ENCODE results near the gene ARIH2. TPM values are rescaled to one million over a fixed set of nuclear protein-coding genes. Genes with fewer than 3 reads are reported as not detected.

Gene ARIH2
- 88.1 TPM for total RNA-seq
- long read RNA-seq, full-length matches to known transcripts = 50 of 161 reads
- long read RNA-seq, partial matches to known transcripts = 29 of 161 reads
- long read RNA-seq, other reads (novel, unspliced or antisense) = 82 of 161 reads

- intact Hi-C loops (cut with DNase I) = no loop called here
- DNase-seq = peak; percentile 97
- Histone ChIP-seq H3K27me3 (no peaks in the 10 kb centered on the region), H3K4me1 (peaks cover 17% of the 10 kb centered on the region), H3K27ac (peak within 1 kb of the TSS; percentile 96), H3K36me3 (peaks cover 20% of the 10 kb centered on the region), H3K9me3 (no peaks in the 10 kb centered on the region), H3K4me3 (peak within 1 kb of the TSS; percentile 95)
- TF ChIP-seq, protein P1, sequence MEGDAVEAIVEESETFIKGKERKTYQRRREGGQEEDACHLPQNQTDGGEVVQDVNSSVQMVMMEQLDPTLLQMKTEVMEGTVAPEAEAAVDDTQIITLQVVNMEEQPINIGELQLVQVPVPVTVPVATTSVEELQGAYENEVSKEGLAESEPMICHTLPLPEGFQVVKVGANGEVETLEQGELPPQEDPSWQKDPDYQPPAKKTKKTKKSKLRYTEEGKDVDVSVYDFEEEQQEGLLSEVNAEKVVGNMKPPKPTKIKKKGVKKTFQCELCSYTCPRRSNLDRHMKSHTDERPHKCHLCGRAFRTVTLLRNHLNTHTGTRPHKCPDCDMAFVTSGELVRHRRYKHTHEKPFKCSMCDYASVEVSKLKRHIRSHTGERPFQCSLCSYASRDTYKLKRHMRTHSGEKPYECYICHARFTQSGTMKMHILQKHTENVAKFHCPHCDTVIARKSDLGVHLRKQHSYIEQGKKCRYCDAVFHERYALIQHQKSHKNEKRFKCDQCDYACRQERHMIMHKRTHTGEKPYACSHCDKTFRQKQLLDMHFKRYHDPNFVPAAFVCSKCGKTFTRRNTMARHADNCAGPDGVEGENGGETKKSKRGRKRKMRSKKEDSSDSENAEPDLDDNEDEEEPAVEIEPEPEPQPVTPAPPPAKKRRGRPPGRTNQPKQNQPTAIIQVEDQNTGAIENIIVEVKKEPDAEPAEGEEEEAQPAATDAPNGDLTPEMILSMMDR (IDR thresholded peaks at IDR 0.05) = no peak
- peak; percentile 97 for ATAC-seq
These were observed at the start of gene ARIH2 for GRCh38 chr3:48918388-48919214. Gene ARIH2, plus strand, starts transcription at chr3:48918842. Its CDS starts 8,717 bp downstream, at chr3:48927559.

DNA sequence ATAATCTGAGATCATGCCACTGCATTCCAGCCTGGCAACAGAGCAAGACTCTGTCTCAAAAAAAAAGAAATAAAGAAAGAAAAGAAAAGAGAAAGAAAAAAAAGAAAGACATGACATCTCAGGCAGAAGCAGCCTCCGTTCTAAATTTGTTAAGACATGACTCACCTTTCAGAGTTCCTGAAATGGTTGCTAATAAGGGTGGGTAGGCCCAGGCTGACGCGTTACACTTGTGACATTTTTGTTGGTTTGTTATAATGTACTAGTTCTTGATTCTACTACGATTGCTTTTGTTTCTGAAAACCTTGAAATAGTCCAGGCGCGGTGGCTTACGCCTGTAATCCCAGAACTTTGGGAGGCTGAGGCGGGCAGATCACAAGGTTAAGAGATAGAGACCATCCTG lies 41.0 kb upstream of the ARIH2 start:
- Histone ChIP-seq H3K9me3 (no peaks in the 10 kb centered on the region), H3K27ac (no peak overlapping the region), H3K27me3 (no peaks in the 10 kb centered on the region), H3K4me3 (no peak overlapping the region), H3K36me3 (peaks cover 22% of the 10 kb centered on the region), H3K4me1 (no peaks in the 10 kb centered on the region)
- no peak for ATAC-seq
- no peak for DNase-seq
- intact Hi-C loops (cut with DNase I) = no loop called here
- TF ChIP-seq, protein P1 (IDR thresholded peaks at IDR 0.05) = no peak

DNA sequence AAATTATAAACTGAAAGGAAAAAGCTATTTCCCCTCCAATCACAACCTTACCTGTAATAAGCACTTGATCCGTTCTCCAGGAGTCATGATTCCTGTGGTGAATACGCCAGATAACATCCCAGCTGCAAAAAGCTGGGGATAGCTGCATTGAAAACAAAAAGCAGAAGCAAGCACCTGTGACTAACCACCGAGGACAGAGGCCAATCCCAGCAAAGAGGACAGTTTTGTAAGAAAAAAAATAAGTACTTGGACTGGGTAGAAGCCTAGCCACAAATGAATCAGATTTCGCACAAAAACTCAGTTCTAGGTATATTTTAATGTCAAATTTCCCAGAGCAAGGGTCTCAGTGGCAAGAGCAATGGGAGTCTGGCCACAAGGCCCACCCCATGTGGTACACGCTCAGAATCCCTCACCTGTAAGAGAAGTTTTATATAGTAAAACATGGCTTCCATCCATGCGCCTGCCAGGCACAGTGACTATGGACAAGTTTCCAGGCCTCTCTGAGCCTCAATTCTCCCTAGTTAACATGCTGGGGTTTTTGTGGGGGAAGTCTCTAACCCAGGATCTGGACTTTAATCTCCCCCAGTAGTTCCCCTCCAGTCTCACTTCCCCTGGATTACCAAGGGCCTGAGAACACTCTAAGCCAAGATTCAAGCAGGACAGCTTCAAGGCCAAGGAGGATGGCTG lies 39.2 kb upstream of the ARIH2 start:
- Histone ChIP-seq H3K27ac (no peak overlapping the region), H3K4me1 (no peaks in the 10 kb centered on the region), H3K4me3 (no peak overlapping the region), H3K36me3 (peaks cover 34% of the 10 kb centered on the region), H3K27me3 (no peaks in the 10 kb centered on the region), H3K9me3 (no peaks in the 10 kb centered on the region)
- DNase-seq (no peak), ATAC-seq (no peak)
- intact Hi-C loops (cut with DNase I) = no loop called here
- TF ChIP-seq, protein P1 (IDR thresholded peaks at IDR 0.05) = no peak

DNA sequence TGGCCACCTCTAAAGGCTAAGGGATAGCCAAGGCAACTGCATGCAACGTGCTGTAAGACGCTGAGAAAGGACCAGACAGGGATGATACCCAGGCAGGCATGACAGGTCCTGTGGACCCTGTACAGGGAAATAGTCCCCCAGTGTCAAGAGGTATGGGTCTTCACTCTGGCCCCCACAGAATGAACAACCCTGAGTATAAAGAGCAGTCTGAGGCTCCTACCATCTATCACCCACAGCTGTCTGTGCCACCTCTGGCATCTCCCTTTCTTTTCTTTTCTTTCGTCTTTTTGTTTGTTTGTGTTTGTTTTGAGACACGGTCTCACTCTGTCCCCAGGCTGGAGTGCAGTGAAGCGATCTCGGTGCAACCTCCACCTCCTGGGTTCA lies 38.7 kb upstream of the ARIH2 start:
- no peak overlapping the region for H3K4me3 ChIP-seq
- H3K27me3 ChIP-seq = no peaks in the 10 kb centered on the region
- H3K9me3 ChIP-seq = no peaks in the 10 kb centered on the region
- intact Hi-C loops (cut with DNase I) = no loop called here
- peaks cover 39% of the 10 kb centered on the region for H3K36me3 ChIP-seq
- H3K4me1 ChIP-seq = no peaks in the 10 kb centered on the region
- no peak for ATAC-seq
- DNase-seq = no peak
- no peak overlapping the region for H3K27ac ChIP-seq
- TF ChIP-seq, protein P1 (IDR thresholded peaks at IDR 0.05) = no peak

DNA sequence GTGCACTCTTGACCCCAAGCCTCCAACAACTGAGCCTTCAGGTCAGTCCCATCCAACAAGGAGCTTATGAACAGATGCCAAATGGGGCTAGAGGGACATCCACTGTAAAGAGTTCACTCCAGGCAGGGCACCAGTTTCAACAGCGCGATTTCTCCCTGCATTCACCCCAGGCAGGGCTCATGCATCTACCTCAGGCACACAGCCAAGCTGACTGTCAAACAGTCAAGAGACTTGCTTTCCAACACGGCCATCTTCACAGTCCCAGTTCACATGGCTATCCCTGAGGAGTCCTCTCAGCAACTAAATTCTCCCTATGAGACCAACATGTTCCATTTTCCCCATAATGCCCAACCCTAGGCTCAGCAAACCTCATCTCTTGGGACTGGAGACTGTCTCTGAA lies 37.6 kb upstream of the ARIH2 start:
- Histone ChIP-seq H3K36me3 (peaks cover 37% of the 10 kb centered on the region), H3K27me3 (no peaks in the 10 kb centered on the region), H3K27ac (no peak overlapping the region), H3K4me3 (no peak overlapping the region), H3K9me3 (no peaks in the 10 kb centered on the region), H3K4me1 (no peaks in the 10 kb centered on the region)
- intact Hi-C loops (cut with DNase I) = no loop called here
- TF ChIP-seq, protein P1 (IDR thresholded peaks at IDR 0.05) = no peak
- DNase-seq (no peak), ATAC-seq (no peak)

Data from upper lobe of right lung (tissue), 1 donor.